ENCODE data around the gene SPDYC. TPM values are rescaled to one million over a fixed set of nuclear protein-coding genes. Genes with fewer than 3 reads are reported as not detected.

SPDYC gene
- total and polyA plus RNA-seq, 9 of the 15 experiments (the other 6 are each of a cell fraction or from before 2014, with no cell fraction given): 4.4 to 18.8 (median 9.2) TPM

GRCh38 chr11:65121865-65122696 is 48.0 kb upstream of the SPDYC start, which contains the start of the genes FAU and MRPL49 (continued):
- TF ChIP-seq E2F1 (CRISPR knock-in tag; IDR thresholded peaks at IDR 0.05) (peak; percentile 65), ZC3H8 (IDR thresholded peaks at IDR 0.05) (no peak), ZFP30 (CRISPR knock-in tag; IDR thresholded peaks at IDR 0.05; ENCODE audit: borderline replicate concordance) (no peak), KLF1 (tag; IDR thresholded peaks at IDR 0.05) (no peak), HDAC1 (IDR thresholded peaks at IDR 0.05) (no peak; a peak in 2 of 4 replicates), CREB1 (IDR thresholded peaks at IDR 0.05) (peak; percentile 98), CREB1 (CRISPR knock-in tag; IDR thresholded peaks at IDR 0.05) (peak; percentile 99), RERE (CRISPR knock-in tag; IDR thresholded peaks at IDR 0.05; ENCODE audit: borderline replicate concordance) (no peak; the same call in 1 of the 2 replicates), EWSR1 (IDR thresholded peaks at IDR 0.05; ENCODE audit: borderline replicate concordance, low read depth, partially characterized antibody) (no peak), MIER1 (IDR thresholded peaks at IDR 0.05; ENCODE audit: low read depth) (no peak), NCOA1 (IDR thresholded peaks at IDR 0.05; ENCODE audit: low read depth) (peak; percentile 27; the same call in 1 of the 2 replicates), U2AF1 (optimal IDR thresholded peaks at IDR 0.05; ENCODE audit: low read depth, low read length) (no peak), HMBOX1 (IDR thresholded peaks at IDR 0.05) (no peak)
- TF ChIP-seq, protein P1, sequence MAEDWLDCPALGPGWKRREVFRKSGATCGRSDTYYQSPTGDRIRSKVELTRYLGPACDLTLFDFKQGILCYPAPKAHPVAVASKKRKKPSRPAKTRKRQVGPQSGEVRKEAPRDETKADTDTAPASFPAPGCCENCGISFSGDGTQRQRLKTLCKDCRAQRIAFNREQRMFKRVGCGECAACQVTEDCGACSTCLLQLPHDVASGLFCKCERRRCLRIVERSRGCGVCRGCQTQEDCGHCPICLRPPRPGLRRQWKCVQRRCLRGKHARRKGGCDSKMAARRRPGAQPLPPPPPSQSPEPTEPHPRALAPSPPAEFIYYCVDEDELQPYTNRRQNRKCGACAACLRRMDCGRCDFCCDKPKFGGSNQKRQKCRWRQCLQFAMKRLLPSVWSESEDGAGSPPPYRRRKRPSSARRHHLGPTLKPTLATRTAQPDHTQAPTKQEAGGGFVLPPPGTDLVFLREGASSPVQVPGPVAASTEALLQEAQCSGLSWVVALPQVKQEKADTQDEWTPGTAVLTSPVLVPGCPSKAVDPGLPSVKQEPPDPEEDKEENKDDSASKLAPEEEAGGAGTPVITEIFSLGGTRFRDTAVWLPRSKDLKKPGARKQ (CRISPR knock-in tag; IDR thresholded peaks at IDR 0.05): no peak
